Measurements from ENCODE around the gene FAM219B. TPM values are rescaled to one million over a fixed set of nuclear protein-coding genes. Genes with fewer than 3 reads are reported as not detected.
"Not testable (repeated sequence)": the region's sequence is repeated elsewhere in the genome, so short reads cannot be mapped to it uniquely, and the experiment has no call there.

Gene FAM219B
- total and polyA plus RNA-seq, 4 donors, result 7.5 to 15.6 (median 12.2) TPM

DNA sequence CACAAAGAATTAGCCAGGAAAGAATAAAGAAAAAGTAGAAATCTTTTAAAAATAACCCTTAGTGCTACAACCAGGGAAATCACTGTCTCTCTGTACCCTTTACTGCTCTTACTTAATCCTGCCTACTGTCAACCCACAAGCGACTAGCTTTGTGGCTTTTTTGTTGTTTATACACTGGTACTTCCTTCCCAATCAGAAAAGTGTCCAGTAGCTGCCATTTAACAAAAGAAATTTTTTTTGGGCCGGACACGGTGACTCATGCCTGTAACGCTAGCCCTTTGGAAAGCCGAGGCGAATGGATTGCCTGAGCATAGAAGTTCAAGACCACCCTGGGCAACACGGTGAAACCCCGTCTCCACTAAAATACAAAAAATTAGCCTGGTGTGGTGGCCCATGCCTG, 13.8 kb upstream of the FAM219B start:
- Histone ChIP-seq H3K9me3 (ENCODE audit: control insufficient read depth in 4 of 4, low read length in 3 of 4) (no peaks in the 10 kb centered on the region), H3K4me1 (ENCODE audit: control insufficient read depth in 4 of 4, insufficient read depth in 4 of 4, low read length in 3 of 4) (no peaks in the 10 kb centered on the region), H3K27ac (ENCODE audit: low read depth in 1 of 2, low read length in 2 of 2) (no peak overlapping the region), H3K36me3 (ENCODE audit: control insufficient read depth in 4 of 4, insufficient read depth in 3 of 4, low read depth in 1 of 4, low read length in 3 of 4) (peaks cover 11 to 66% (median 47%) of the 10 kb centered on the region in 4 donors), H3K9ac (ENCODE audit: low read depth in 1 of 2, low read length in 2 of 2) (no peak overlapping the region), H3K4me3 (ENCODE audit: low read depth in 1 of 3, low read length in 3 of 3) (no peak overlapping the region), H3K27me3 (ENCODE audit: control insufficient read depth in 4 of 4, insufficient read depth in 4 of 4, low read length in 3 of 4) (no peaks in the 10 kb centered on the region)
- TF ChIP-seq, protein P1, sequence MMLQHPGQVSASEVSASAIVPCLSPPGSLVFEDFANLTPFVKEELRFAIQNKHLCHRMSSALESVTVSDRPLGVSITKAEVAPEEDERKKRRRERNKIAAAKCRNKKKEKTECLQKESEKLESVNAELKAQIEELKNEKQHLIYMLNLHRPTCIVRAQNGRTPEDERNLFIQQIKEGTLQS (IDR thresholded peaks at IDR 0.05), result no peak
- TF ChIP-seq FOXA2 (IDR thresholded peaks at IDR 0.05), result no peak
- TF ChIP-seq RAD21 (IDR thresholded peaks at IDR 0.05), result no peak
- no peak for TF ChIP-seq FOXA1 (IDR thresholded peaks at IDR 0.05)
- TF ChIP-seq, protein P2, sequence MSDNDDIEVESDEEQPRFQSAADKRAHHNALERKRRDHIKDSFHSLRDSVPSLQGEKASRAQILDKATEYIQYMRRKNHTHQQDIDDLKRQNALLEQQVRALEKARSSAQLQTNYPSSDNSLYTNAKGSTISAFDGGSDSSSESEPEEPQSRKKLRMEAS (IDR thresholded peaks at IDR 0.05), result no peak
- no peak for TF ChIP-seq JUND (IDR thresholded peaks at IDR 0.05)
- TF ChIP-seq SP1 (IDR thresholded peaks at IDR 0.05), result no peak
- TF ChIP-seq, protein P3, sequence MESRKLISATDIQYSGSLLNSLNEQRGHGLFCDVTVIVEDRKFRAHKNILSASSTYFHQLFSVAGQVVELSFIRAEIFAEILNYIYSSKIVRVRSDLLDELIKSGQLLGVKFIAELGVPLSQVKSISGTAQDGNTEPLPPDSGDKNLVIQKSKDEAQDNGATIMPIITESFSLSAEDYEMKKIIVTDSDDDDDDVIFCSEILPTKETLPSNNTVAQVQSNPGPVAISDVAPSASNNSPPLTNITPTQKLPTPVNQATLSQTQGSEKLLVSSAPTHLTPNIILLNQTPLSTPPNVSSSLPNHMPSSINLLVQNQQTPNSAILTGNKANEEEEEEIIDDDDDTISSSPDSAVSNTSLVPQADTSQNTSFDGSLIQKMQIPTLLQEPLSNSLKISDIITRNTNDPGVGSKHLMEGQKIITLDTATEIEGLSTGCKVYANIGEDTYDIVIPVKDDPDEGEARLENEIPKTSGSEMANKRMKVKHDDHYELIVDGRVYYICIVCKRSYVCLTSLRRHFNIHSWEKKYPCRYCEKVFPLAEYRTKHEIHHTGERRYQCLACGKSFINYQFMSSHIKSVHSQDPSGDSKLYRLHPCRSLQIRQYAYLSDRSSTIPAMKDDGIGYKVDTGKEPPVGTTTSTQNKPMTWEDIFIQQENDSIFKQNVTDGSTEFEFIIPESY (IDR thresholded peaks at IDR 0.05), result no peak
- TF ChIP-seq GABPA (IDR thresholded peaks at IDR 0.05 in 1 of 2, conservative IDR thresholded peaks at IDR 0.05 in 1 of 2), result no peak
- 89% methylated on average over 8 of the region's 8 CpGs for WGBS
- DNase-seq (ENCODE audit: low spot score), result no peak

DNA sequence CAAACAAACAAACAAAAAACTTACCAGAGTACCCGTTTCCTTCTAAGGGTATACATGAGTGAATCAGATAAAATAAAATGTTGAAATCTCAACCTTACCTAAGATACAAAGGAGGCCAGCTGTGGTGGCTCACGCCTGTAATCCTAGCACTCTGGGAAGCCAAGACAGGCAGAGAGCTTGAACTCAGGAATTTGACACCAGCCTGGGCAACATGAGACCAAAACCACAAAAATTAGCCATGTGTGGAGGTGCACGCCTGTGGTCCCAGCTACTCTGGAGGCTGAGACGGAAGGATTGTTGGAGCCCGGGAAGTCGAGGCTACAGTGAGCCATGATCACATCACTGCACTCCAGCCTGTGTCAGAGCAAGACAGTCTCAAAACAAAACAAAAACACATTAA, 11.0 kb upstream of the FAM219B start:
- no peaks in the 10 kb centered on the region for H3K27me3 ChIP-seq (ENCODE audit: control insufficient read depth in 4 of 4, insufficient read depth in 4 of 4, low read length in 3 of 4)
- no peaks in the 10 kb centered on the region for H3K4me1 ChIP-seq (ENCODE audit: control insufficient read depth in 4 of 4, insufficient read depth in 4 of 4, low read length in 3 of 4)
- WGBS, result 95% methylated on average over 6 of the region's 6 CpGs
- no peak for DNase-seq (ENCODE audit: low spot score)
- H3K27ac ChIP-seq (ENCODE audit: low read depth in 1 of 2, low read length in 2 of 2), result no peak overlapping the region
- no peak overlapping the region for H3K4me3 ChIP-seq (ENCODE audit: low read depth in 1 of 3, low read length in 3 of 3)
- no peaks in the 10 kb centered on the region for H3K9me3 ChIP-seq (ENCODE audit: control insufficient read depth in 4 of 4, low read length in 3 of 4)
- H3K36me3 ChIP-seq (ENCODE audit: control insufficient read depth in 4 of 4, insufficient read depth in 3 of 4, low read depth in 1 of 4, low read length in 3 of 4), result peaks cover 17 to 66% (median 46%) of the 10 kb centered on the region in 4 donors
- H3K9ac ChIP-seq (ENCODE audit: low read depth in 1 of 2, low read length in 2 of 2), result no peak overlapping the region
- TF ChIP-seq YY1 (IDR thresholded peaks at IDR 0.05) (no peak), HNF4G (IDR thresholded peaks at IDR 0.05) (no peak), SP1 (IDR thresholded peaks at IDR 0.05) (no peak), JUND (IDR thresholded peaks at IDR 0.05) (no peak), EGR1 (IDR thresholded peaks at IDR 0.05; ENCODE audit: low read depth in 2 of 2) (no peak), FOXA2 (IDR thresholded peaks at IDR 0.05) (no peak), NR2F2 (IDR thresholded peaks at IDR 0.05) (no peak), FOXA1 (IDR thresholded peaks at IDR 0.05) (no peak), GABPA (IDR thresholded peaks at IDR 0.05 in 1 of 2, conservative IDR thresholded peaks at IDR 0.05 in 1 of 2) (no peak)
- TF ChIP-seq, protein P1 (IDR thresholded peaks at IDR 0.05), result no peak
- TF ChIP-seq, protein P4, sequence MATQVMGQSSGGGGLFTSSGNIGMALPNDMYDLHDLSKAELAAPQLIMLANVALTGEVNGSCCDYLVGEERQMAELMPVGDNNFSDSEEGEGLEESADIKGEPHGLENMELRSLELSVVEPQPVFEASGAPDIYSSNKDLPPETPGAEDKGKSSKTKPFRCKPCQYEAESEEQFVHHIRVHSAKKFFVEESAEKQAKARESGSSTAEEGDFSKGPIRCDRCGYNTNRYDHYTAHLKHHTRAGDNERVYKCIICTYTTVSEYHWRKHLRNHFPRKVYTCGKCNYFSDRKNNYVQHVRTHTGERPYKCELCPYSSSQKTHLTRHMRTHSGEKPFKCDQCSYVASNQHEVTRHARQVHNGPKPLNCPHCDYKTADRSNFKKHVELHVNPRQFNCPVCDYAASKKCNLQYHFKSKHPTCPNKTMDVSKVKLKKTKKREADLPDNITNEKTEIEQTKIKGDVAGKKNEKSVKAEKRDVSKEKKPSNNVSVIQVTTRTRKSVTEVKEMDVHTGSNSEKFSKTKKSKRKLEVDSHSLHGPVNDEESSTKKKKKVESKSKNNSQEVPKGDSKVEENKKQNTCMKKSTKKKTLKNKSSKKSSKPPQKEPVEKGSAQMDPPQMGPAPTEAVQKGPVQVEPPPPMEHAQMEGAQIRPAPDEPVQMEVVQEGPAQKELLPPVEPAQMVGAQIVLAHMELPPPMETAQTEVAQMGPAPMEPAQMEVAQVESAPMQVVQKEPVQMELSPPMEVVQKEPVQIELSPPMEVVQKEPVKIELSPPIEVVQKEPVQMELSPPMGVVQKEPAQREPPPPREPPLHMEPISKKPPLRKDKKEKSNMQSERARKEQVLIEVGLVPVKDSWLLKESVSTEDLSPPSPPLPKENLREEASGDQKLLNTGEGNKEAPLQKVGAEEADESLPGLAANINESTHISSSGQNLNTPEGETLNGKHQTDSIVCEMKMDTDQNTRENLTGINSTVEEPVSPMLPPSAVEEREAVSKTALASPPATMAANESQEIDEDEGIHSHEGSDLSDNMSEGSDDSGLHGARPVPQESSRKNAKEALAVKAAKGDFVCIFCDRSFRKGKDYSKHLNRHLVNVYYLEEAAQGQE (IDR thresholded peaks at IDR 0.05), result no peak

DNA sequence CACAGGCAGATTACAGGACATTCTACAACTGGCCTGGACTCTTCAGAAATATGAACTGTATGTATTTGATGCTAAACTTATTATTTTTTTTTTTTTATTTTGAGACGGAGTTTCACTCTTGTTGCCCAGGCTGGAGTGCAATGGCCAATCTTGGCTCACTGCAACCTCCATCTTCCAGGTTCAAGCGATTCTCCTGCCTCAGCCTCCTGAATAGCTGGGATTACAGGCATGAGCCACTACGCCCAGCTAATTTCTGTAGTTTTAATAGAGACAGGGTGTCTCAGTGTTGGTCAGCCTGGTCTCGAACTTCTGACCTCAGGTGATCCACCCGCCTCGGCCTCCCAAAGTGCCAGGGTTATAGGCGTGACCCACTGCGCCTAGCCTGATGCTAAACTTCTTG, 7.1 kb upstream of the FAM219B start:
- WGBS, result 97% methylated on average over 8 of the region's 8 CpGs
- H3K36me3 ChIP-seq (ENCODE audit: control insufficient read depth in 4 of 4, insufficient read depth in 3 of 4, low read depth in 1 of 4, low read length in 3 of 4), result peaks cover 16 to 37% (median 26%) of the 10 kb centered on the region in 4 donors
- not testable (repeated sequence) for H3K9me3 ChIP-seq (ENCODE audit: control insufficient read depth in 4 of 4, low read length in 3 of 4); H3K27ac ChIP-seq (ENCODE audit: low read depth in 1 of 2, low read length in 2 of 2); H3K4me3 ChIP-seq (ENCODE audit: low read depth in 1 of 3, low read length in 3 of 3); H3K4me1 ChIP-seq (ENCODE audit: control insufficient read depth in 4 of 4, insufficient read depth in 4 of 4, low read length in 3 of 4); DNase-seq (ENCODE audit: low spot score); H3K27me3 ChIP-seq (ENCODE audit: control insufficient read depth in 4 of 4, insufficient read depth in 4 of 4, low read length in 3 of 4); H3K9ac ChIP-seq (ENCODE audit: low read depth in 1 of 2, low read length in 2 of 2)

Data from liver (tissue), 9 donors.